ENCODE results near the gene ZNF485.
A peak's percentile ranks its signal among the peaks of the same experiment; 100 is the strongest.

ZNF485 gene

DNA sequence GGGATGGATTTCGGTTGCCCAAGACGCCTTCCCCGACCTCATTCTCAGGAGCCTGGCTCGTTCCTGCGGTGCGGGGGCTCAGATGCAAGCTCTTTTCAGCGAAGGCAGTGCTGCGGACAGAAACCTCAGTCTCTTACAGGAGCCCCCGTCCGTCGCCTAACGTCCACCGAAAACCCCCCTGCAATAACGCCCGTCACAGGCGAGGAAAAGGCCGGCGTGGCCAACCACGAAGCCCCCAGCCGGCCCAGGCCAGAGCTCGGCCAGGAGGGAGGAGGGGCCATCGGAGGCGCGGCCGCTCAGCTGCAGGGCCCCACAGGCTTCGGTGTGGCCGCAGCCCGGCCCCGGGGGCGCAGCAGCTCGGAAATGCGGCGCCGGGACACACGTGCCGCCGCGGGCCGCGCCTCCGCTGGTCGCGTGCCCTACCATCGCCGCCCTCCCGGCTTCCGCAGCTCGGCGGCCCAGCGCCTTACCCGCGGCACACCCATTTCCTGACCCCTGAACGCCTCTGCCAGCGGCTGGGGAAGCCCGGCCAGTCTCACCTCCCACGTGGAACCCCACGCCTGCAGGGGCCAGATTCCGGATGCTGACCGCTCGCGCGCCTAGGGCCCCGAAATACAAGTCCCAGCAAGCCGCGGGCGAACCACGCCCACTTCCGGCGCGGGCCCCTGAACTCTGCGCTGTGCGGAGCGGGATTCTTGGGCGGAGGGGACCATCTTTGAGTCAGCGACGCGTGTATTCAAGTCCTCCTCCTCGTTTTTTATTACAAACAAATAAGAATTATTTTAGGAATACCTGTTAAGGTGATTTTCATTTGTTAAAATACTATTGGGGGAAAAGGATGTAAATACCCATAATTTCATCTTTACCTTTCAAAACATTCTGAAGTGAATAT lies 32.0 kb upstream of the ZNF485 start, which contains the start of gene ZNF239:
TSS of gene ZNF239 (minus strand) at position 616 of the 892 bp plus-strand sequence. CDS start 16,537 bp downstream, outside the sequence.
- intact Hi-C loops (cut with DNase I; ENCODE audit: low total_unique reads) = no loop called here

DNA sequence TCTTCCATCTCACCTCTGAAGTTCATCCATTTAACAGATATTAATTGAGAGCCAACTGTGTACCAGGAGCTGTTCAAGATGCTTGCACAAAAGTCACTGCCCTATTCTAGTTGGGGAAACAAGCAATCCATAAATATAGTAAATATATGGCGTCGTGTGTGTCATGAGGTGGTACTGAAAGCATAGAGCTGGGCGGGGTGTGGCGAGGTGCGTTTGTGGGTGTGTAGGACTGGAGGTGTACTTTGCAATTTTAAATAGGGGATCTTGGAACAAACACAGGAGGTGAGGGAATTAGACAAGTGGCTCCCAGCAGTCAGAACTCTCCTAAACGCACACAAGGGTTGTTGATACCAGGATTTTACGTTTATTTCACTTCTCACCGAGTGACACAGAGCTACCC lies 31.3 kb upstream of the ZNF485 start:
- H3K4me3 ChIP-seq = peak overlapping the region; percentile 61 to 80
- intact Hi-C loops (cut with DNase I; ENCODE audit: low total_unique reads) = no loop called here
- peaks cover 0 to 5% (median 4%) of the 10 kb centered on the region in 3 donors for H3K36me3 ChIP-seq
- no peaks in the 10 kb centered on the region for H3K27me3 ChIP-seq
- DNase-seq = no peak
- H3K4me1 ChIP-seq = peaks cover 0 to 10% (median 5%) of the 10 kb centered on the region in 4 donors
- TF ChIP-seq, protein P1, sequence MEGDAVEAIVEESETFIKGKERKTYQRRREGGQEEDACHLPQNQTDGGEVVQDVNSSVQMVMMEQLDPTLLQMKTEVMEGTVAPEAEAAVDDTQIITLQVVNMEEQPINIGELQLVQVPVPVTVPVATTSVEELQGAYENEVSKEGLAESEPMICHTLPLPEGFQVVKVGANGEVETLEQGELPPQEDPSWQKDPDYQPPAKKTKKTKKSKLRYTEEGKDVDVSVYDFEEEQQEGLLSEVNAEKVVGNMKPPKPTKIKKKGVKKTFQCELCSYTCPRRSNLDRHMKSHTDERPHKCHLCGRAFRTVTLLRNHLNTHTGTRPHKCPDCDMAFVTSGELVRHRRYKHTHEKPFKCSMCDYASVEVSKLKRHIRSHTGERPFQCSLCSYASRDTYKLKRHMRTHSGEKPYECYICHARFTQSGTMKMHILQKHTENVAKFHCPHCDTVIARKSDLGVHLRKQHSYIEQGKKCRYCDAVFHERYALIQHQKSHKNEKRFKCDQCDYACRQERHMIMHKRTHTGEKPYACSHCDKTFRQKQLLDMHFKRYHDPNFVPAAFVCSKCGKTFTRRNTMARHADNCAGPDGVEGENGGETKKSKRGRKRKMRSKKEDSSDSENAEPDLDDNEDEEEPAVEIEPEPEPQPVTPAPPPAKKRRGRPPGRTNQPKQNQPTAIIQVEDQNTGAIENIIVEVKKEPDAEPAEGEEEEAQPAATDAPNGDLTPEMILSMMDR (IDR thresholded peaks at IDR 0.05) = no peak
- H3K27ac ChIP-seq = peak overlapping the region; percentile 71 to 84
- H3K9me3 ChIP-seq = no peaks in the 10 kb centered on the region

More for the DNA sequence above, 32.0 kb upstream of the ZNF485 start, which contains the start of gene ZNF239:
- H3K36me3 ChIP-seq = peaks cover 0 to 9% (median 6%) of the 10 kb centered on the region in 3 donors
- DNase-seq = peak; percentile 91 to 94
- H3K27ac ChIP-seq = peak within 1 kb of the TSS; percentile 71 to 84
- H3K9me3 ChIP-seq = no peaks in the 10 kb centered on the region
- H3K4me3 ChIP-seq = peak within 1 kb of the TSS; percentile 61 to 80
- TF ChIP-seq, protein P1 (IDR thresholded peaks at IDR 0.05) = no peak
- H3K27me3 ChIP-seq = no peaks in the 10 kb centered on the region
- peaks cover 0 to 10% (median 5%) of the 10 kb centered on the region in 4 donors for H3K4me1 ChIP-seq

DNA sequence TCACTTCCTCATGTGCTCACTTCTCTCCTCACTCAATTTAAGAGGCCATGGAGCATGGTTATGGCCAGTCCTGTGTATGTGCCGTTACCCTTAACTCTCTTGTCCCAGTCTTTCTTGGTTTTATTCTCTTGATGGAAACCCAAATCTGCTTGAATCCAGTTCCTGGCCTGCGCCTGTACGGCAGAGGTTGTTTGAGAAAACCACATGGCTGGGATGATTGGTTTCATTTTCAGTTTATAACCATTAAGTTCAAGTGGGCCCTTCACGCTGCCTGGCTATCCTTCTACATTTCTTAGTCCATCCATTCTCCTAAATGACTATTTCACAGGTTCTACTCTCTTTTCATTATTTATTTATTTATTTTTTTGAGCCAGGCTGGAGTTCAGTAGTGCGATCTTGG lies 30.2 kb upstream of the ZNF485 start:
- Histone ChIP-seq H3K4me3 (no peak overlapping the region), H3K36me3 (no peaks in the 10 kb centered on the region), H3K27me3 (no peaks in the 10 kb centered on the region), H3K9me3 (no peaks in the 10 kb centered on the region), H3K4me1 (peaks cover 0 to 10% (median 5%) of the 10 kb centered on the region in 4 donors), H3K27ac (no peak overlapping the region)
- intact Hi-C loops (cut with DNase I; ENCODE audit: low total_unique reads) = no loop called here
- DNase-seq = no peak
- TF ChIP-seq, protein P1 (IDR thresholded peaks at IDR 0.05) = no peak

DNA sequence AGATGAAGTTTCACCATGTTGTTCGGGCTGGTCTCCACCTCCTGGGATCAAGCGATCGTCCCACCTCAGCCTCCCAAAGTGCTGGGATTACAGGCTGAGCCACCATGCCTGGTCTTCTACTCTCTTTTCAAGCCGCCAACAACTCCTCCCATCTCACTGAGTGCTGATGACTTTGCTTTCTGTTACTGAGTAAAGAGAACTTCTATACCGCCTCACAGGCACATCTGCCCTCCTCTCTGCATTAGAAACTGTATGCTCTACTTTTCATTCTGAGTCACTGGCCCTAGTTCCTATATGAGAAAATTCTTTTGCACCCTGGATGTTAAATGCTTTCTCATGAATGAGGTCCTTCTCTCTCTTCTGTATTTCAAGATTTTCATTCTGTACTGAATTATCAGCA lies 29.7 kb upstream of the ZNF485 start:
- intact Hi-C loops (cut with DNase I; ENCODE audit: low total_unique reads) = no loop called here
- no peak for DNase-seq
- Histone ChIP-seq H3K27ac (no peak overlapping the region), H3K4me3 (no peak overlapping the region), H3K27me3 (no peaks in the 10 kb centered on the region), H3K36me3 (no peaks in the 10 kb centered on the region), H3K4me1 (peaks cover 0 to 10% (median 5%) of the 10 kb centered on the region in 4 donors), H3K9me3 (no peaks in the 10 kb centered on the region)
- TF ChIP-seq, protein P1 (IDR thresholded peaks at IDR 0.05) = no peak

DNA sequence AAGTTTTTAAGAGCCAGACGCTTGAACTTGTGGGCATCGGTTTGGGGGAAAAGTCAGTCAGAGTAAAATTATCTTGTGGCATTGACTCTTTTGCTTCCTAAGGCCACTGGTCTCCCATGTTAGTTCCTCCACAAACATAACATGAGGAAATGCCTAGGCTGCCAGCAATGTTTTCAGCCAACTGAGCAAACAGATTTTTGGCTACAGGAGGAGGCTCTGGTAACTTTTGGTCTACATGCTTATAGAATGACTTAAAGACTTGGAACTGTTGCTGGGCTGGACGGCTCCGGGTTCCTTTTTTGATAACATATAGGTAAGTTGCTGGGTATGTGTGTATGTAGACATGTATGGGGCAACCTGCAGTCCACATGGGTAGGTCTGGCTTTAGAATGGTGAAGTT lies 22.2 kb upstream of the ZNF485 start:
- Histone ChIP-seq H3K27ac (no peak overlapping the region), H3K9me3 (no peaks in the 10 kb centered on the region), H3K27me3 (peaks cover 0 to 2% of the 10 kb centered on the region in 2 donors), H3K4me3 (no peak overlapping the region), H3K4me1 (no peaks in the 10 kb centered on the region), H3K36me3 (no peaks in the 10 kb centered on the region)
- intact Hi-C loops (cut with DNase I; ENCODE audit: low total_unique reads) = no loop called here
- TF ChIP-seq, protein P1 (IDR thresholded peaks at IDR 0.05) = no peak
- no peak for DNase-seq
